Ascending aorta (tissue), 2 donors: Measurements from ENCODE around the gene MAN1C1. TPM values are rescaled to one million over a fixed set of nuclear protein-coding genes. Genes with fewer than 3 reads are reported as not detected.

Experiments
- DNase-seq, 2 donors: peaks; one replicate each; pipeline ENCODE4 v3.0.0-alpha.2; 2019; ENCODE audit warnings: low spot score in 2 of 2
- H3K27ac ChIP-seq, 2 donors: fragments of 200-600 bp; sonication (generic); one replicate each; pipeline ENCODE4 v1.5.1; 2016 to 2017; ENCODE audit warnings: mild to moderate bottlenecking in 1 of 2
- H3K27me3 ChIP-seq: fragments of 200-600 bp; sonication (generic); one replicate; pipeline ENCODE4 v1.5.1; 2017
- H3K36me3 ChIP-seq, 2 donors: fragments of 200-600 bp; sonication (generic); one replicate each; pipeline ENCODE4 v1.5.1; 2016
- H3K4me1 ChIP-seq, 2 donors: fragments of 200-600 bp; sonication (generic); one replicate each; pipeline ENCODE4 v1.5.1; 2016 to 2017; ENCODE audit warnings: mild to moderate bottlenecking in 1 of 2
- H3K4me3 ChIP-seq, 2 donors: fragments of 200-600 bp; sonication (generic); one replicate each; pipeline ENCODE4 v1.5.1; 2016 to 2017; ENCODE audit warnings: mild to moderate bottlenecking in 1 of 2
- H3K9me3 ChIP-seq, 2 donors: fragments of 200-600 bp; sonication (generic); one replicate each; pipeline ENCODE4 v1.5.1; 2016
- CTCF ChIP-seq, 3 experiments: fragments of 200-600 bp in 2 of 3; fragments of 450-650 bp in 1 of 3; sonication (generic) in 2 of 3; IDR thresholded peaks; one replicate each; pipeline ENCODE4 v1.5.1; 2016 to 2019; ENCODE audit warnings: antibody characterized with exemption in 3 of 3, mild to moderate bottlenecking in 1 of 3, moderate library complexity in 1 of 3
- intact Hi-C: fragments of 100-400 bp; cut with DNase I; formaldehyde crosslinking; loops from one replicate; pipeline ENCODE4 v1.15.1; 2023
- total RNA-seq: library from RNA; depleted of rRNA; stranded (reverse); fragments of >200 nt; gene quantifications from one replicate; pipeline ENCODE4 v1.1.0, GENCODE V29; 2016

MAN1C1 gene
- total RNA-seq, 1 donor from 2014 or later: 14.3 TPM

GRCh38 chr1:25820247-25821111, 203.9 kb downstream of the MAN1C1 start:
- intact Hi-C loops: loop anchor here (2.0 kb wide), 1 partner anchor 178 kb away; the partner anchor contains the start of gene PAFAH2

GRCh38 chr1:25821112-25821476, 204.5 kb downstream of the MAN1C1 start:
- no peak for DNase-seq
- intact Hi-C loops: loop anchor here (2.0 kb wide), 1 partner anchor 178 kb away; the partner anchor contains the start of gene PAFAH2
- Histone ChIP-seq H3K4me3 (peak overlapping the region; percentile 69 to 91), H3K27me3 (no peaks in the 10 kb centered on the region), H3K4me1 (peaks cover 10 to 22% of the 10 kb centered on the region in 2 donors), H3K27ac (peak overlapping the region; percentile 89), H3K9me3 (no peaks in the 10 kb centered on the region), H3K36me3 (peaks cover 6% of the 10 kb centered on the region in 2 donors)
- no peak for TF ChIP-seq CTCF (IDR thresholded peaks at IDR 0.05)

More at GRCh38 chr1:25820247-25821111, 203.9 kb downstream of the MAN1C1 start:
- Histone ChIP-seq H3K27ac (peak overlapping the region; percentile 89), H3K9me3 (no peaks in the 10 kb centered on the region), H3K27me3 (no peaks in the 10 kb centered on the region), H3K4me3 (peak overlapping the region; percentile 69 to 91), H3K36me3 (peaks cover 7 to 11% of the 10 kb centered on the region in 2 donors), H3K4me1 (peaks cover 10 to 22% of the 10 kb centered on the region in 2 donors)
- TF ChIP-seq CTCF (IDR thresholded peaks at IDR 0.05): no peak
- no peak for DNase-seq

GRCh38 chr1:25821630-25822091, 205.1 kb downstream of the MAN1C1 start:
- H3K4me1 ChIP-seq: peaks cover 10 to 22% of the 10 kb centered on the region in 2 donors
- intact Hi-C loops: loop anchor here (2.0 kb wide), 1 partner anchor 177 kb away; the partner anchor contains the start of gene PAFAH2
- no peak for TF ChIP-seq CTCF (IDR thresholded peaks at IDR 0.05)
- H3K9me3 ChIP-seq: no peaks in the 10 kb centered on the region
- H3K4me3 ChIP-seq: peak overlapping the region; percentile 69 to 91
- peaks cover 6 to 8% of the 10 kb centered on the region in 2 donors for H3K36me3 ChIP-seq
- DNase-seq: no peak
- H3K27me3 ChIP-seq: no peaks in the 10 kb centered on the region
- peak overlapping the region; percentile 89 for H3K27ac ChIP-seq

GRCh38 chr1:25825605-25826004, 209.0 kb downstream of the MAN1C1 start:
- intact Hi-C loops: no loop called here
- Histone ChIP-seq H3K4me3 (no peak overlapping the region), H3K9me3 (no peaks in the 10 kb centered on the region), H3K4me1 (peaks cover 6 to 15% of the 10 kb centered on the region in 2 donors), H3K27ac (no peak overlapping the region), H3K27me3 (no peaks in the 10 kb centered on the region), H3K36me3 (peaks cover 45 to 47% of the 10 kb centered on the region in 2 donors)
- no peak for TF ChIP-seq CTCF (IDR thresholded peaks at IDR 0.05)
- no peak for DNase-seq

GRCh38 chr1:25826571-25826970, 210.0 kb downstream of the MAN1C1 start:
- no peaks in the 10 kb centered on the region for H3K9me3 ChIP-seq
- H3K27ac ChIP-seq: no peak overlapping the region
- no peaks in the 10 kb centered on the region for H3K27me3 ChIP-seq
- no peak for TF ChIP-seq CTCF (IDR thresholded peaks at IDR 0.05)
- peaks cover 0 to 7% of the 10 kb centered on the region in 2 donors for H3K4me1 ChIP-seq
- H3K4me3 ChIP-seq: no peak overlapping the region
- intact Hi-C loops: no loop called here
- peaks cover 53 to 57% of the 10 kb centered on the region in 2 donors for H3K36me3 ChIP-seq
- no peak for DNase-seq
